Stimulated activated CD8-positive, alpha-beta memory T cell treated with anti-CD3 and anti-CD28 coated beads, Interleukin-7, amount 100 ng/mL, for 48 hours (primary cell): ENCODE data around the gene E2F1.
"Not testable (repeated sequence)": the region's sequence is repeated elsewhere in the genome, so short reads cannot be mapped to it uniquely, and the experiment has no call there.

Experiments
- DNase-seq, 2 donors: peaks; one replicate each; pipeline ENCODE4 v3.0.0-alpha.2; 2020; ENCODE audit warnings: low read depth in 1 of 2; ENCODE audit errors: extremely low read depth in 1 of 2

E2F1 gene

GRCh38 chr20:33659341-33660034 lies 26.7 kb downstream of the E2F1 start:
- no peak for DNase-seq

GRCh38 chr20:33658929-33659328 lies 27.3 kb downstream of the E2F1 start:
- DNase-seq: no peak

DNA sequence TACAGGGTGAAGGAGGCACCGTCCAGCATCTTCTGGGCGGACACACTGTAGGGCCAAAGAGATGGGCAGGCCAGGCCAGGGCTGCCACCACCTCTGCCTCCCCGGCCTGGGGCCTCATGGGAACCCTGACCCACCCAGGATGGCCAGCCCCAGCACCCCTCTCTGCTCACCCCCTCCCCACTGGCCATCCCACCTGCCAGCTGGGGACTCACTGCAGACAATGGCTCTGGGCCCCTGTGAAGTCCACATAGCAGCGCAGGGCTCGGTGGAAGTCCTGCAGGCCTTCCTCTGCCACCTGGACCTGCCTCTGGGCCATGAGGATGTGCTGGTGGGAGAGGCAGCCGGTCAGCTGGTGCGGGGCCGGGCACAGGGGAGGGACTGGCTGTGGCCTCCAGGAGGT lies 27.7 kb downstream of the E2F1 start:
- no peak for DNase-seq

DNA sequence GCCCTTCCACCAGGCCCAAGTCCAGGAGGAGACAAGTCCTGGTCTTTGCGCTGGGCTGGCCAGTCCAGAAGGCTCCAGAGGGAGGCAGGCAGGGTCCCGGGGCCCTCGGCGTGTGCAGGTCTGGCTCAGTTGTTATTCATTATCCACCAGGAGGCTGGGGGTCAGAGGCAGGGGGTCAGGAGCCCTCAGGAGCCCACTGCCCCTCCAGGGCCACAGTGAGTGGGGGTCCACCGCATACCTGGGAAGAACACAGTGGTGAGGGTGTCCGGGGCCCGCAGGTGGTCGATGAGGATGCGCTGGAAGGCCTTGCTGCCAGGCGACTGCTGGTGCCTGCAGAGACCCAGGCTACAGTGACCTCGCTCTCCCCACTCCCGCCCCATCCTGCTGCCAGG lies 28.5 kb downstream of the E2F1 start:
- no peak for DNase-seq

GRCh38 chr20:33656783-33657703 lies 29.1 kb downstream of the E2F1 start:
- DNase-seq: no peak

- no peak for DNase-seq
These were observed 30.0 kb downstream of the E2F1 start for GRCh38 chr20:33656010-33656782.

- DNase-seq: no peak
These were observed 31.0 kb downstream of the E2F1 start for GRCh38 chr20:33655164-33655563.

GRCh38 chr20:33654680-33655161 lies 31.5 kb downstream of the E2F1 start:
- no peak for DNase-seq

GRCh38 chr20:33653900-33654596 lies 32.1 kb downstream of the E2F1 start:
- no peak for DNase-seq

- DNase-seq: peak in 1 of 2 donors; percentile 13
These were observed 32.8 kb downstream of the E2F1 start for GRCh38 chr20:33653218-33653899.

- DNase-seq: no peak
These were observed 34.6 kb downstream of the E2F1 start for GRCh38 chr20:33651562-33652048.

DNA sequence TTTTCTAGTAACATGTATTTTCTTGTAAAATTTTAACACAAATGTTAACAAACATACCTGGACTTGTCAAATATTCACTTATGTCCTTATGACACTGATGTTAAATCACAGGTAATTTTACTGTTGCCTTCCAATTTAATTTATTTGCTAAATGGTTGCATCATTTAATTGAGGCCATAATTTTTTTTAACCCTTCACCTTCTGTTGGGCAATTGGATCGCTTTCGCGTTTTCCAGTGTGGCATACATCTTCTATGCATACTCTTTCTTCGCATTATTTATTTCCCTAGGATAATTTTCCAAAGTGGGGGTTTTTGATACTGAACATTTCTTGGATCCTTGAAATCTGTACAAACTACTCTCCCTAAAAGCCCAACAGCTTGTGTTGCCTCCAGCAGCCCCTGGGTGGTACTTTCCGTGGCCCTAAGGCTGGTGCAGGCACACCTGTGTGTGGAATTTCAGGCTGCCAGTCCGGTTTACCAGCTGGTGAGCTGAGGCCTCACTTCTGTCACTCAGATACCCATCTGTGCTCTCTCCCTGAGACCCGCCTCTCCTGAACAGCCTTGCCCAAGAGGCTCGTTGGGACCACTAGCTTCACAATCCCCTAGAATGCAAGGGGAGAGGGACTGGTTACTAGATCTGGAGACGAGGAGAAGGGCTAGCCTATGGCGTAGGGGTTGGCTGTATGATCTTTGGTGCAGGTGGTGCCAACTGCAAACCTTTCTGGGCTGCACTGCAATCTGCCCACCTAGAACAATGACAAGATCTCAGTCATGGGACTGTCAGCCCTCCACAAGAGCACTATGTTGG lies 35.2 kb downstream of the E2F1 start:
- DNase-seq: no peak

- DNase-seq: no peak
These were observed 36.0 kb downstream of the E2F1 start for GRCh38 chr20:33650111-33650752.

GRCh38 chr20:33649201-33649681 lies 36.9 kb downstream of the E2F1 start:
- DNase-seq: no peak

DNA sequence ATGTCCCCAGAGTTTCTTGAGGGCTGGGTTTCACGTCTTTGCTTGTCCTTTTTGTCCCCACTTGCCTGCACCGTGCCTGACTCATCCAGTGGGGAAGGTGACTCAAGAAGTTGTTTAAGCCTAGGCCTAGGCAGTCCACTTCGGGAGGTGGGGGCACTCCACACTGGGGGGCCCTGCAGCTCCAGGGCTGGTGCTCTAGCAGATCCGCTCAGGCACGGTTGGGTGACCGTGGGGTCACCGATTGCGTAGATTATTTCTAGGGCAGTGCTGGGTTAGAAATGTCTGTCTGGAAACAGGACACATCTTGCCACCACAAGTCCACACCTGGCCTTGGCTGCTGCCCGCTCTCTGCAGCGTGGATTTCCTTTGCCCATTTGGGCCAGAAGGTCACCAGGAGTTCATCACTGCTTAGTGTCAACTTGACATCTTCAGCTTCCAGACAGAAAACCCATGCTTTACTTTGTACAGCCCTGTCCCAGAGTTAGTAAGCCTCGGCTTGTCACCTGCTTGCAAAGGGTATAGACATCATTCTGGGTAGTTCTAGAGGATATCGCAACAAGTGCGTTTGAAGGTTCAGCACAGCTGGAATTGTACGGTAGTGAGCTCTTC lies 37.7 kb downstream of the E2F1 start:
- DNase-seq: no peak

GRCh38 chr20:33647603-33648395 lies 38.4 kb downstream of the E2F1 start:
- no peak for DNase-seq

DNA sequence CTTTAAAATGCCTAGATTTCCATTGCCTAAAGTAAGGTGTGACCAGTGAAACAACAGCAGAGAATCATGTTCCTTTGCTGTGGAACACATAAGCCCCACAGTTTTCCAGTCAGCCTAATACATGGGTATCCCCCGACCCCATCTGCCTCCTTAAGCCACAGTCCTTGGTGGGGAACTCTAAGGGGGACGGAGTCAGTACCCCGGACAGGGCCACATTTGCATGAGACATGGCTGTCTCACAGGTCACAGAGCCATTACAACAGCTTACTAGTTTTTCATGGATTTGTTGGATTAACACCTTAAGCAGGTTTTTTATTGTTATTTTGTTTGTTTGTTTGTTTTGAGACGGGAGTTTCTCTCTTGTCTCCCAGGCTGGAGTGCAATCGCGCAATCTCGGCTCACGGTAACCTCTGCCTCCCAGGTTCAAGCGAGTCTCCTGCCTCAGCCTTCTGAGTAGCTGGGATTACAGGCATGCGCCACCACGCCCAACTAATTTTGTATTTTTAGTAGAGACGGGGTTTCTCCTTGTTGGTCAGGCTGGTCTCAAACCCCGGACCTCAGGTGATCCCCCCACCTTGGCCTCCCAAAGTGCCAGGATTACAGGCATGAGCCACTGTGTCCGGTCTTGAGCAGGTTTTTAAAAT lies 39.1 kb downstream of the E2F1 start:
- not testable (repeated sequence) for DNase-seq
